IMR-90 (cell line): ENCODE measurements around the gene SLC27A4. TPM values are rescaled to one million over a fixed set of nuclear protein-coding genes. Genes with fewer than 3 reads are reported as not detected.

Source experiments
- ATAC-seq: fragments of 200-7000 bp; cut with Tn5 transposase; 2 replicates; pipeline ENCODE4 v1.9.1; 2020; ENCODE audit warnings: low read depth, mild to moderate bottlenecking, moderate library complexity
- BruUV-seq: library from RNA; stranded (reverse); fragments of 400-500 nt; replicated peaks from 2 replicates; lab custom pipeline; 2021; lab: Mats Ljungman, UMichigan
- CTCF ChIA-PET: fragments of 300-600 bp; formaldehyde crosslinking; extraction: SDS; loops from one replicate; lab custom pipeline; 2021; ENCODE audit warnings: antibody characterized with exemption; lab: Yijun Ruan, JAX
- POLR2A ChIA-PET: fragments of 300-600 bp; sonication (Branson Sonifier 250); formaldehyde crosslinking; loops from one replicate; lab custom pipeline; 2022; ENCODE audit warnings: antibody characterized with exemption; ENCODE audit not compliant: unreplicated experiment; lab: Charles Lee
- DNase-seq: peaks from one replicate; pipeline ENCODE4 v3.0.0; 2013
- H2AFZ ChIP-seq: replicated peaks from 2 replicates; pipeline ENCODE3; 2013; ENCODE audit warnings: low read length, mild to moderate bottlenecking; ENCODE audit not compliant: poor library complexity
- H2AK5ac ChIP-seq: 2 replicates; pipeline ENCODE4 v1.6.1; 2013; ENCODE audit warnings: low read depth, low read length, inconsistent platforms
- H2AK9ac ChIP-seq: replicated peaks from 2 replicates; pipeline ENCODE3; 2013; ENCODE audit warnings: mild to moderate bottlenecking, low read depth, low read length, moderate library complexity; ENCODE audit not compliant: poor library complexity
- H2BK120ac ChIP-seq: 2 replicates; pipeline ENCODE4 v1.6.1; 2013; ENCODE audit warnings: low read depth, low read length, inconsistent platforms
- H2BK15ac ChIP-seq: 3 replicates; pipeline ENCODE4 v1.6.1; 2013; ENCODE audit warnings: low read depth, low read length, inconsistent platforms
- H2BK20ac ChIP-seq: 2 replicates; pipeline ENCODE4 v1.6.1; 2013; ENCODE audit warnings: low read depth, mild to moderate bottlenecking, inconsistent platforms, low read length, moderate library complexity
- H2BK5ac ChIP-seq: 2 replicates; pipeline ENCODE4 v1.6.1; 2013; ENCODE audit warnings: mild to moderate bottlenecking, low read depth, low read length, inconsistent platforms; ENCODE audit not compliant: poor library complexity, severe bottlenecking
- H3K14ac ChIP-seq: replicated peaks from 2 replicates; pipeline ENCODE4 v1.6.1; 2013; ENCODE audit warnings: low read depth, low read length, inconsistent platforms
- H3K18ac ChIP-seq: 2 replicates; pipeline ENCODE4 v1.6.1; 2013; ENCODE audit warnings: low read depth, low read length, control low read depth
- H3K23ac ChIP-seq: 2 replicates; pipeline ENCODE4 v1.6.1; 2013; ENCODE audit warnings: low read depth, low read length, inconsistent platforms
- H3K27ac ChIP-seq: 2 replicates; pipeline ENCODE4 v1.5.1; 2013; ENCODE audit warnings: mild to moderate bottlenecking, control low read depth, low read length; ENCODE audit not compliant: insufficient read depth
- H3K27me3 ChIP-seq: 2 replicates; pipeline ENCODE4 v1.6.1; 2013; ENCODE audit warnings: low read length; ENCODE audit not compliant: control insufficient read depth, insufficient read depth
- H3K36me3 ChIP-seq: 2 replicates; pipeline ENCODE4 v1.6.1; 2013; ENCODE audit warnings: low read length, mixed read lengths; ENCODE audit not compliant: control insufficient read depth, insufficient read depth
- H3K4ac ChIP-seq: 2 replicates; pipeline ENCODE4 v1.6.1; 2013; ENCODE audit warnings: low read depth, low read length, inconsistent platforms
- H3K4me1 ChIP-seq: 2 replicates; pipeline ENCODE4 v1.6.1; 2013; ENCODE audit warnings: low read length, mixed read lengths; ENCODE audit not compliant: control insufficient read depth, insufficient read depth
- H3K4me2 ChIP-seq: 2 replicates; pipeline ENCODE4 v1.6.1; 2013; ENCODE audit warnings: low read depth, mild to moderate bottlenecking, control low read depth, low read length, moderate library complexity
- H3K4me3 ChIP-seq: 2 replicates; pipeline ENCODE4 v1.5.1; 2013; ENCODE audit warnings: low read depth, mild to moderate bottlenecking, control low read depth, low read length, moderate library complexity; ENCODE audit not compliant: insufficient read depth
- H3K56ac ChIP-seq: 2 replicates; pipeline ENCODE4 v1.6.1; 2013; ENCODE audit warnings: low read length, inconsistent platforms; ENCODE audit not compliant: insufficient read depth; ENCODE audit errors: extremely low read depth
- H3K79me1 ChIP-seq, 2 experiments: 2 replicates each; pipeline ENCODE4 v1.6.1; 2013; ENCODE audit warnings: low read length in 2 of 2, inconsistent platforms in 1 of 2, low read depth in 1 of 2
- H3K9ac ChIP-seq: 2 replicates; pipeline ENCODE4 v1.6.1; 2013; ENCODE audit warnings: low read depth, low read length, control low read depth
- H3K9me1 ChIP-seq: 2 replicates; pipeline ENCODE4 v1.6.1; 2013; ENCODE audit warnings: low read length, inconsistent platforms; ENCODE audit not compliant: insufficient read depth
- H3K9me3 ChIP-seq: 2 replicates; pipeline ENCODE4 v1.6.1; 2013; ENCODE audit warnings: low read length; ENCODE audit not compliant: control insufficient read depth, insufficient read depth
- H4K20me1 ChIP-seq: 2 replicates; pipeline ENCODE4 v1.6.1; 2013; ENCODE audit warnings: low read length, inconsistent platforms; ENCODE audit not compliant: insufficient read depth
- H4K5ac ChIP-seq: 2 replicates; pipeline ENCODE4 v1.6.1; 2013; ENCODE audit warnings: mild to moderate bottlenecking, low read depth, low read length, control low read depth
- H4K8ac ChIP-seq, 2 experiments: 2 replicates each; pipeline ENCODE4 v1.6.1; 2013; ENCODE audit warnings: low read depth in 2 of 2, low read length in 2 of 2, control low read depth in 1 of 2, inconsistent platforms in 1 of 2
- H4K91ac ChIP-seq: 2 replicates; pipeline ENCODE4 v1.6.1; 2013; ENCODE audit warnings: low read depth, low read length, inconsistent platforms; ENCODE audit not compliant: insufficient read depth
- CHD1 ChIP-seq: IDR thresholded peaks from 2 replicates; pipeline ENCODE4 v1.6.1; 2012; ENCODE audit warnings: low read depth, low read length, improper control_type of control experiment
- CTCF ChIP-seq: conservative IDR thresholded peaks from 2 replicates; pipeline ENCODE4 v1.5.1; 2012; ENCODE audit warnings: mild to moderate bottlenecking, low read depth, low read length, improper control_type of control experiment
- ELK1 ChIP-seq: fragments of 150-350 bp; IDR thresholded peaks from 2 replicates; pipeline ENCODE4 v1.6.1; 2016; ENCODE audit warnings: low read depth, mild to moderate bottlenecking, low read length, moderate library complexity, borderline replicate concordance
- FOS ChIP-seq: fragments of 150-350 bp; IDR thresholded peaks from 2 replicates; pipeline ENCODE4 v1.6.1; 2016; ENCODE audit warnings: low read depth, low read length
- MAZ ChIP-seq: IDR thresholded peaks from 2 replicates; pipeline ENCODE4 v1.6.1; 2012; ENCODE audit warnings: low read depth, mild to moderate bottlenecking, low read length, improper control_type of control experiment, moderate library complexity, borderline replicate concordance
- MXI1 ChIP-seq: IDR thresholded peaks from 2 replicates; pipeline ENCODE4 v1.6.1; 2012; ENCODE audit warnings: low read depth, mild to moderate bottlenecking, low read length, moderate library complexity, borderline replicate concordance
- POLR2A ChIP-seq: IDR thresholded peaks from 2 replicates; pipeline ENCODE4 v1.6.1; 2012; ENCODE audit warnings: mild to moderate bottlenecking, low read depth, low read length
- RCOR1 ChIP-seq: IDR thresholded peaks from 2 replicates; pipeline ENCODE4 v1.6.1; 2012; ENCODE audit warnings: mild to moderate bottlenecking, low read length, improper control_type of control experiment; ENCODE audit not compliant: insufficient replicate concordance
- SMC3 ChIP-seq: fragments of 150-350 bp; IDR thresholded peaks from 2 replicates; pipeline ENCODE4 v1.6.1; 2016; ENCODE audit warnings: low read depth, mild to moderate bottlenecking, antibody characterized with exemption, low read length, moderate library complexity
- WGBS, 2 experiments: methylation state at CpG; one replicate each; pipeline versions ENCODE4 v1.1.5 to v1.1.7; 2013; ENCODE audit warnings: missing lambda C conversion rate in 2 of 2; ENCODE audit not compliant: insufficient read length in 1 of 2; ENCODE audit errors: extremely low coverage in 2 of 2; 5-methylcytosine and 5-hydroxymethylcytosine counted together
- dilution Hi-C: fragments of 300-500 bp; cut with HindIII; formaldehyde crosslinking; loops from one replicate; pipeline ENCODE4 v1.14.3; 2018; ENCODE audit warnings: low sequenced_read_pairs; ENCODE audit not compliant: unreplicated experiment
- in situ Hi-C: fragments of 300-500 bp; cut with MboI; formaldehyde crosslinking; loops from 3 replicates; pipeline ENCODE4 v1.14.3; 2019; ENCODE audit warnings: low sequenced_read_pairs, inconsistent platforms, mixed read lengths
- intact Hi-C: fragments of 100-400 bp; cut with micrococcal nuclease; formaldehyde crosslinking; loops from 2 replicates; pipeline ENCODE4 v1.10.0; 2022
- polyA plus RNA-seq, 3 experiments: library from polyadenylated mRNA; depleted of rRNA; stranded (reverse); fragments of >200 nt; gene quantifications; 2 replicates each; pipeline ENCODE4 v1.2.3, GENCODE V29; 2012; ENCODE audit warnings: low replicate concordance in 1 of 3
- total RNA-seq: library from RNA; depleted of rRNA; stranded (reverse); fragments of >200 nt; gene quantifications from 2 replicates; pipeline ENCODE4 v1.2.3, GENCODE V29; 2012

The SLC27A4 gene
- total and polyA plus RNA-seq, 2 of the 4 experiments (the other 2 are of a cell fraction), result 9.7 to 13.7 TPM

GRCh38 chr9:128370752-128371629 is 30.7 kb downstream of the SLC27A4 start, which contains the start of gene URM1:
TSS of gene URM1 (plus strand) at chr9:128371374. CDS start at chr9:128371381, 7 bp downstream.
- H2AK9ac ChIP-seq, result peak within 1 kb of the TSS; percentile 99
- H3K23ac ChIP-seq, result peak within 1 kb of the TSS; percentile 95
- H3K56ac ChIP-seq, result peak within 1 kb of the TSS; percentile 92
- H3K4ac ChIP-seq, result peak within 1 kb of the TSS; percentile 97
- peak within 1 kb of the TSS; percentile 92 for H2BK5ac ChIP-seq
- H4K5ac ChIP-seq, result peak within 1 kb of the TSS; percentile 92
- no peaks in the 10 kb centered on the region for H3K9me3 ChIP-seq
- ChIA-PET POLR2A (interaction anchor here (0.5 to 1.0 kb wide), 6 partner anchors 9 to 905 kb away, joined by 3 to 6 read pairs (median 4); partner anchors contain the start of genes GOLGA2 and SWI5), CTCF (interaction anchor here (1.3 to 1.7 kb wide), 2 partner anchors 9 to 68 kb away, joined by 3 to 4 read pairs; no protein-coding TSS in a partner anchor)
- peak within 1 kb of the TSS; percentile 97 for H3K27ac ChIP-seq
- peak within 1 kb of the TSS; percentile 70 for H3K18ac ChIP-seq
- H2BK120ac ChIP-seq, result peak within 1 kb of the TSS; percentile 75
- peak within 1 kb of the TSS; percentile 97 for H2AFZ ChIP-seq
- in situ Hi-C loops, result no loop called here
- ATAC-seq, result peak; percentile 93
- TF ChIP-seq CHD1 (no peak), SMC3 (no peak), RCOR1 (no peak), ELK1 (no peak), MXI1 (peak; percentile 66; the same call in 1 of the 2 replicates), FOS (peak; percentile 67; the same call in 1 of the 2 replicates), POLR2A (peak; percentile 89), MAZ (peak; percentile 90), CTCF (0 out of 2 replicates have a peak, but pooled peaks have one; percentile 25)
- 0 out of 2 replicates have a peak, but pooled peaks cover 4% of the 10 kb centered on the region for H4K20me1 ChIP-seq
- peak within 1 kb of the TSS; percentile 76; the same call in 2 of the 3 replicates for H2BK15ac ChIP-seq
- H3K4me2 ChIP-seq, result peak within 1 kb of the TSS; percentile 96
- peak within 1 kb of the TSS; percentile 98 for H4K8ac ChIP-seq
- H3K9ac ChIP-seq, result peak within 1 kb of the TSS; percentile 98
- peaks cover 21 to 65% of the 10 kb centered on the region in 2 experiments for H3K79me1 ChIP-seq
- peak within 1 kb of the TSS; percentile 98 for H3K14ac ChIP-seq
- H3K27me3 ChIP-seq, result no peaks in the 10 kb centered on the region
- H2AK5ac ChIP-seq, result peak within 1 kb of the TSS; percentile 88
- peak; percentile 95 for DNase-seq
- H3K4me1 ChIP-seq, result peaks cover 14% of the 10 kb centered on the region
- no peak within 1 kb of the TSS for H2BK20ac ChIP-seq
- WGBS, 2 experiments, result 0% methylated on average over 7 of the region's 55 CpGs; no CpG with 5 or more reads in 1 of the 2 experiments
- H3K36me3 ChIP-seq, result peaks cover 2% of the 10 kb centered on the region; the same call in 1 of the 2 replicates
- no TSS peak for BruUV-seq
- dilution Hi-C loops, result no loop called here
- H3K4me3 ChIP-seq, result peak within 1 kb of the TSS; percentile 78
- intact Hi-C loops, result loop anchor here (2.0 kb wide), 1 partner anchor 48 kb away; no protein-coding TSS in a partner anchor
- H3K9me1 ChIP-seq, result peaks cover 12% of the 10 kb centered on the region
- H4K91ac ChIP-seq, result peak within 1 kb of the TSS; percentile 96
